HepG2 (cell line): ENCODE measurements around the gene SNHG17. TPM values are rescaled to one million over a fixed set of nuclear protein-coding genes. Genes with fewer than 3 reads are reported as not detected.
A peak's percentile ranks its signal among the peaks of the same experiment; 100 is the strongest.

Source experiments
- ARID3A ChIP-seq: IDR thresholded peaks from 2 replicates; pipeline ENCODE4 v1.6.1; 2012; ENCODE audit warnings: low read depth, low read length, improper control_type of control experiment
- ATRX ChIP-seq: sonication (generic); formaldehyde crosslinking; IDR thresholded peaks from 2 replicates; pipeline ENCODE4 v1.4.0; 2020; ENCODE audit warnings: missing genetic modification reagents, borderline replicate concordance
- BHLHE40 ChIP-seq: IDR thresholded peaks from 2 replicates; pipeline ENCODE4 v1.6.1; 2011; ENCODE audit warnings: low read length, improper control_type of control experiment
- CBX5 ChIP-seq: sonication (generic); formaldehyde crosslinking; IDR thresholded peaks from 2 replicates; pipeline ENCODE4 v1.4.0; 2020; ENCODE audit warnings: missing genetic modification reagents, borderline replicate concordance
- DMTF1 ChIP-seq: sonication (generic); formaldehyde crosslinking; IDR thresholded peaks from 2 replicates; pipeline ENCODE4 v1.4.0; 2020; ENCODE audit warnings: mild to moderate bottlenecking, missing genetic modification reagents
- FOXC1 ChIP-seq: sonication (generic); formaldehyde crosslinking; IDR thresholded peaks from 2 replicates; pipeline ENCODE4 v1.8.0; 2022; ENCODE audit warnings: mild to moderate bottlenecking, missing genetic modification reagents, borderline replicate concordance
- FOXK2 ChIP-seq: fragments of 450-650 bp; IDR thresholded peaks from 2 replicates; pipeline ENCODE4 v1.6.1; 2016
- GTF3A ChIP-seq: sonication (generic); formaldehyde crosslinking; conservative IDR thresholded peaks from 2 replicates; pipeline ENCODE4 v1.4.0; 2020; ENCODE audit warnings: mild to moderate bottlenecking, missing genetic modification reagents
- HES4 ChIP-seq: sonication (generic); formaldehyde crosslinking; IDR thresholded peaks from 2 replicates; pipeline ENCODE4 v1.9.0; 2021; ENCODE audit warnings: mild to moderate bottlenecking, missing genetic modification reagents, borderline replicate concordance
- IRF1 ChIP-seq: sonication (generic); formaldehyde crosslinking; IDR thresholded peaks from 2 replicates; pipeline ENCODE4 v1.4.0; 2020; ENCODE audit warnings: low read depth, mild to moderate bottlenecking, missing genetic modification reagents
- IRF9 ChIP-seq: sonication (generic); formaldehyde crosslinking; IDR thresholded peaks from 2 replicates; pipeline ENCODE4 v1.8.0; 2022; ENCODE audit warnings: missing genetic modification reagents, mild to moderate bottlenecking, borderline replicate concordance
- NFATC3 ChIP-seq: sonication (generic); formaldehyde crosslinking; IDR thresholded peaks from 2 replicates; pipeline ENCODE4 v1.5.1; 2020; ENCODE audit warnings: mild to moderate bottlenecking, missing genetic modification reagents
- NFYC ChIP-seq: IDR thresholded peaks from 2 replicates; pipeline ENCODE4 v1.6.1; 2016; ENCODE audit warnings: missing genetic modification reagents, missing compliant biosample characterization
- NR2F6 ChIP-seq, 2 experiments: IDR thresholded peaks; 2 replicates each; pipeline ENCODE4 v1.6.1; 2016; ENCODE audit warnings: antibody characterized with exemption in 1 of 2, mild to moderate bottlenecking in 1 of 2
- POGK ChIP-seq: sonication (generic); formaldehyde crosslinking; conservative IDR thresholded peaks from 2 replicates; pipeline ENCODE4 v1.8.0; 2022; ENCODE audit warnings: mild to moderate bottlenecking, moderate library complexity, missing genetic modification reagents
- SP5 ChIP-seq: IDR thresholded peaks from 2 replicates; pipeline ENCODE4 v1.6.1; 2016; ENCODE audit warnings: low read depth, borderline replicate concordance
- SRSF4 ChIP-seq: fragments of 200-400 bp; formaldehyde crosslinking; IDR thresholded peaks from one replicate; pipeline ENCODE4 v1.6.1; 2018; ENCODE audit warnings: mild to moderate bottlenecking, low read depth, low read length, moderate library complexity; ENCODE audit not compliant: poor library complexity, severe bottlenecking
- TOE1 ChIP-seq: sonication (generic); formaldehyde crosslinking; IDR thresholded peaks from 2 replicates; pipeline ENCODE4 v1.4.0; 2020; ENCODE audit warnings: mild to moderate bottlenecking, missing genetic modification reagents
- ZBTB21 ChIP-seq: sonication (generic); formaldehyde crosslinking; IDR thresholded peaks from 2 replicates; pipeline ENCODE4 v1.4.0; 2020; ENCODE audit warnings: missing genetic modification reagents
- ZBTB42 ChIP-seq: sonication (generic); formaldehyde crosslinking; IDR thresholded peaks from 2 replicates; pipeline ENCODE4 v1.5.0; 2020; ENCODE audit warnings: mild to moderate bottlenecking, missing genetic modification reagents
- ZFP1 ChIP-seq: IDR thresholded peaks from 2 replicates; pipeline ENCODE4 v1.6.1; 2016
- ZNF232 ChIP-seq: sonication (generic); formaldehyde crosslinking; IDR thresholded peaks from 2 replicates; pipeline ENCODE4 v1.4.0; 2020; ENCODE audit warnings: missing genetic modification reagents, borderline replicate concordance
- ZNF451 ChIP-seq: sonication (generic); formaldehyde crosslinking; IDR thresholded peaks from 2 replicates; pipeline ENCODE4 v1.5.0; 2020; ENCODE audit warnings: mild to moderate bottlenecking, missing genetic modification reagents
- ZNF816 ChIP-seq: sonication (generic); formaldehyde crosslinking; IDR thresholded peaks from 2 replicates; pipeline ENCODE4 v1.8.0; 2022; ENCODE audit warnings: missing genetic modification reagents, mild to moderate bottlenecking, borderline replicate concordance
- polyA plus RNA-seq, 8 experiments: library from polyadenylated mRNA; depleted of rRNA in 3 of 8; stranded (reverse) in 7 of 8; unstranded in 1 of 8; fragments of >200 nt; fragmentation: Illumina TruSeq in 4 of 8; extraction: Trizol in 4 of 8; gene quantifications; 2 replicates each; pipeline versions ENCODE4 v1.2.1 to v1.2.3, GENCODE V29; 2011 to 2016; ENCODE audit warnings: low read depth in 4 of 8, missing spikeins in 1 of 8, mixed read lengths in 1 of 8; ENCODE audit not compliant: insufficient read depth in 1 of 8
- total RNA-seq, 5 experiments: library from RNA; depleted of rRNA; stranded (reverse); fragments of >200 nt; fragmentation: Illumina TruSeq; extraction: Trizol; gene quantifications; 2 replicates each; pipeline ENCODE4 v1.2.3, GENCODE V29; 2016; ENCODE audit warnings: low read depth in 1 of 5

The SNHG17 gene
- total and polyA plus RNA-seq, 2 of the 13 experiments (the other 11 are each of a cell fraction or from before 2014, with no cell fraction given), result 26.2 to 41.2 TPM

- TF ChIP-seq DMTF1 (CRISPR knock-in tag) (0 out of 2 replicates have a peak, but pooled peaks have one; percentile 34), BHLHE40 (no peak), ZFP1 (CRISPR knock-in tag) (no peak), ZNF232 (CRISPR knock-in tag) (no peak), FOXK2 (no peak), TOE1 (CRISPR knock-in tag) (no peak; the same call in 1 of the 2 replicates), IRF9 (CRISPR knock-in tag) (no peak), CBX5 (no peak), ZBTB21 (CRISPR knock-in tag) (no peak), ARID3A (no peak), HES4 (CRISPR knock-in tag) (0 out of 2 replicates have a peak, but pooled peaks have one; percentile 37), NR2F6 (IDR thresholded peaks at IDR 0.05) (no peak), NR2F6 (CRISPR knock-in tag; IDR thresholded peaks at IDR 0.05) (no peak), ATRX (CRISPR knock-in tag) (0 out of 2 replicates have a peak, but pooled peaks have one; percentile 5), SP5 (CRISPR knock-in tag) (no peak), FOXC1 (0 out of 2 replicates have a peak, but pooled peaks have one; percentile 57), SRSF4 (no peak), ZNF816 (CRISPR knock-in tag) (no peak), NFYC (no peak), POGK (no peak), NFATC3 (CRISPR knock-in tag) (no peak), ZBTB42 (CRISPR knock-in tag) (no peak), IRF1 (CRISPR knock-in tag) (0 out of 2 replicates have a peak, but pooled peaks have one; percentile 27), ZNF451 (CRISPR knock-in tag) (no peak), GTF3A (CRISPR knock-in tag) (peak; percentile 85; the same call in 1 of the 2 replicates)
Measured at GRCh38 chr20:38471987-38472512, 36.9 kb upstream of the SNHG17 start (continued).
